K562 (cell line): Measurements from ENCODE around the gene FOSL1. TPM values are rescaled to one million over a fixed set of nuclear protein-coding genes. Genes with fewer than 3 reads are reported as not detected.

Source experiments
- ATF3 ChIP-seq, 2 experiments: fragments of 450-650 bp in 1 of 2; sonication (generic) in 1 of 2; formaldehyde crosslinking in 1 of 2; IDR thresholded peaks in 1 of 2; conservative IDR thresholded peaks in 1 of 2; 2 replicates each; pipeline versions ENCODE4 v1.6.1 to v1.8.1; 2016 to 2023; ENCODE audit warnings: mild to moderate bottlenecking in 2 of 2, moderate library complexity in 2 of 2, inconsistent platforms in 1 of 2, missing genetic modification reagents in 1 of 2
- BRF1 ChIP-seq: IDR thresholded peaks from 3 replicates; pipeline ENCODE4 v1.6.1; 2011; ENCODE audit warnings: borderline replicate concordance, mild to moderate bottlenecking; ENCODE audit not compliant: insufficient read length; ENCODE audit errors: extremely low read depth
- CBFA2T3 ChIP-seq: fragments of 450-650 bp; IDR thresholded peaks from 2 replicates; pipeline ENCODE4 v1.6.1; 2017
- CREM ChIP-seq: IDR thresholded peaks from 2 replicates; pipeline ENCODE4 v1.6.1; 2014; ENCODE audit warnings: antibody characterized with exemption, low read depth
- CSDE1 ChIP-seq, 2 experiments: fragments of 450-650 bp; IDR thresholded peaks; 2 replicates each; pipeline ENCODE4 v1.6.1; 2016; ENCODE audit warnings: mild to moderate bottlenecking in 1 of 2
- FOSL1 ChIP-seq: fragments of 200-800 bp; sonication (Bioruptor generic); conservative IDR thresholded peaks from 2 replicates; pipeline ENCODE4 v1.6.1; 2016; ENCODE audit warnings: missing genetic modification characterization, missing compliant biosample characterization
- FOXK2 ChIP-seq, 2 experiments: fragments of 450-650 bp; IDR thresholded peaks in 1 of 2; conservative IDR thresholded peaks in 1 of 2; 2 replicates each; pipeline ENCODE4 v1.6.1; 2016; ENCODE audit warnings: low read depth in 2 of 2, mild to moderate bottlenecking in 1 of 2
- MCM2 ChIP-seq: fragments of 450-650 bp; IDR thresholded peaks from 2 replicates; pipeline ENCODE4 v1.6.1; 2017; ENCODE audit warnings: low read depth, mild to moderate bottlenecking
- MYNN ChIP-seq, 2 experiments: sonication (generic); formaldehyde crosslinking in 1 of 2; IDR thresholded peaks; 2 replicates each; pipeline versions ENCODE4 v1.5.0 to v1.6.1; 2016 to 2020; ENCODE audit warnings: antibody characterized with exemption in 1 of 2, missing genetic modification reagents in 1 of 2
- NELFE ChIP-seq: IDR thresholded peaks from 2 replicates; pipeline ENCODE4 v1.6.1; 2011; ENCODE audit warnings: mild to moderate bottlenecking; ENCODE audit not compliant: insufficient read depth, insufficient read length
- POLR2AphosphoS5 ChIP-seq: IDR thresholded peaks from 2 replicates; pipeline ENCODE4 v1.6.1; 2011; ENCODE audit warnings: mild to moderate bottlenecking, low read depth, low read length, moderate library complexity; ENCODE audit not compliant: control insufficient read depth, insufficient read depth
- SMARCE1 ChIP-seq: fragments of 450-650 bp; IDR thresholded peaks from 2 replicates; pipeline ENCODE4 v1.7.1; 2016; ENCODE audit warnings: mild to moderate bottlenecking
- SPI1 ChIP-seq: IDR thresholded peaks from 2 replicates; pipeline ENCODE4 v1.6.1; 2011; ENCODE audit warnings: low read depth, low read length, control low read depth, borderline replicate concordance
- SRF ChIP-seq, 2 experiments: fragments of 250-450, 450-650 bp in 1 of 2; sonication (Bioruptor Pico) in 1 of 2; sonication (generic) in 1 of 2; formaldehyde crosslinking; IDR thresholded peaks; 2 replicates each; pipeline versions ENCODE4 v1.5.0 to v1.5.1; 2020 to 2022; ENCODE audit warnings: mild to moderate bottlenecking in 1 of 2, missing genetic modification reagents in 1 of 2
- STAT5B ChIP-seq: fragments of 250-450 bp; sonication (Bioruptor Pico); IDR thresholded peaks from 2 replicates; pipeline ENCODE4 v1.8.0; 2021; ENCODE audit warnings: mild to moderate bottlenecking, inconsistent platforms
- SUPT5H ChIP-seq: fragments of 450-650 bp; IDR thresholded peaks from 2 replicates; pipeline ENCODE4 v1.6.1; 2016
- VEZF1 ChIP-seq: fragments of 200-800 bp; sonication (Bioruptor generic); IDR thresholded peaks from 2 replicates; pipeline ENCODE4 v1.6.1; 2017; ENCODE audit warnings: missing genetic modification characterization, missing compliant biosample characterization
- ZBTB2 ChIP-seq: fragments of 450-650 bp; IDR thresholded peaks from 2 replicates; pipeline ENCODE4 v1.6.1; 2016; ENCODE audit warnings: antibody characterized with exemption
- ZNF212 ChIP-seq: fragments of 450-650 bp; formaldehyde crosslinking; IDR thresholded peaks from 2 replicates; pipeline ENCODE4 v1.4.0; 2020; ENCODE audit warnings: mild to moderate bottlenecking
- ZNF316 ChIP-seq: fragments of 450-650 bp; IDR thresholded peaks from 2 replicates; pipeline ENCODE4 v1.6.1; 2016
- ZNF444 ChIP-seq: fragments of 250-450 bp; sonication (Bioruptor Pico); IDR thresholded peaks from 2 replicates; pipeline ENCODE4 v1.4.0; 2020; ENCODE audit warnings: mild to moderate bottlenecking, moderate library complexity
- ZSCAN32 ChIP-seq: fragments of 450-650 bp; formaldehyde crosslinking; IDR thresholded peaks from 2 replicates; pipeline ENCODE4 v1.4.0; 2020; ENCODE audit warnings: mild to moderate bottlenecking, moderate library complexity
- polyA plus RNA-seq, 8 experiments: library from polyadenylated mRNA; depleted of rRNA in 4 of 8; stranded (reverse) in 5 of 8; unstranded in 3 of 8; fragments of >200 nt; fragmentation: Nextera tagmentation in 2 of 8; fragmentation: Illumina TruSeq in 1 of 8; extraction: Ambion mirVana in 2 of 8; extraction: Trizol in 1 of 8; gene quantifications; 2 replicates each; pipeline versions ENCODE4 v1.2.1 to v1.2.3, GENCODE V29; 2011 to 2014; ENCODE audit warnings: inconsistent platforms in 1 of 8, missing spikeins in 1 of 8
- total RNA-seq, 7 experiments: library from RNA; depleted of rRNA in 6 of 7; stranded (reverse); fragments of >200 nt in 6 of 7; fragmentation: Illumina TruSeq in 2 of 7; extraction: Trizol in 2 of 7; gene quantifications; 2 replicates each; pipeline versions ENCODE4 v1.2.1 to v1.2.3, GENCODE V29; 2011 to 2021; ENCODE audit warnings: low replicate concordance in 1 of 7
- TF ChIP-seq, protein P1 (sequence below): fragments of 450-650 bp; formaldehyde crosslinking; IDR thresholded peaks from 2 replicates; pipeline ENCODE4 v1.4.0; 2022; ENCODE audit warnings: missing genetic modification characterization
- TF ChIP-seq, protein P2 (sequence below), 2 experiments: IDR thresholded peaks; 2 replicates each; pipeline ENCODE4 v1.6.1; 2011; ENCODE audit warnings: borderline replicate concordance in 1 of 2, control low read depth in 1 of 2, low read depth in 1 of 2, low read length in 1 of 2, mild to moderate bottlenecking in 1 of 2, mixed read lengths in 1 of 2, moderate library complexity in 1 of 2; ENCODE audit not compliant: insufficient read depth in 1 of 2, insufficient read length in 1 of 2, poor library complexity in 1 of 2, severe bottlenecking in 1 of 2; ENCODE audit errors: extremely low read depth in 1 of 2

Gene FOSL1
- total and polyA plus RNA-seq, 9 of the 15 experiments (the other 6 are each of a cell fraction or from before 2014, with no cell fraction given): 3.5 to 39.6 (median 10.0) TPM

- peak; percentile 11; the same call in 1 of the 2 replicates for TF ChIP-seq VEZF1
- no peak for TF ChIP-seq ZSCAN32 (CRISPR knock-in tag)
- no peak for TF ChIP-seq STAT5B (CRISPR knock-in tag)
- TF ChIP-seq, protein P1, sequence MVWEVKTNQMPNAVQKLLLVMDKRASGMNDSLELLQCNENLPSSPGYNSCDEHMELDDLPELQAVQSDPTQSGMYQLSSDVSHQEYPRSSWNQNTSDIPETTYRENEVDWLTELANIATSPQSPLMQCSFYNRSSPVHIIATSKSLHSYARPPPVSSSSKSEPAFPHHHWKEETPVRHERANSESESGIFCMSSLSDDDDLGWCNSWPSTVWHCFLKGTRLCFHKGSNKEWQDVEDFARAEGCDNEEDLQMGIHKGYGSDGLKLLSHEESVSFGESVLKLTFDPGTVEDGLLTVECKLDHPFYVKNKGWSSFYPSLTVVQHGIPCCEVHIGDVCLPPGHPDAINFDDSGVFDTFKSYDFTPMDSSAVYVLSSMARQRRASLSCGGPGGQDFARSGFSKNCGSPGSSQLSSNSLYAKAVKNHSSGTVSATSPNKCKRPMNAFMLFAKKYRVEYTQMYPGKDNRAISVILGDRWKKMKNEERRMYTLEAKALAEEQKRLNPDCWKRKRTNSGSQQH (CRISPR knock-in tag): no peak
- no peak for TF ChIP-seq BRF1
- peak; percentile 78 for TF ChIP-seq SMARCE1
- no peak for TF ChIP-seq MCM2
- TF ChIP-seq FOXK2 (conservative IDR thresholded peaks at IDR 0.05 in 1 of 2, IDR thresholded peaks at IDR 0.05 in 1 of 2; ENCODE audit: low read depth in 2 of 2): peak; percentile 40 to 46; a peak in 2 of 4 replicates
- TF ChIP-seq ATF3 (IDR thresholded peaks at IDR 0.05): peak; percentile 84
- TF ChIP-seq ATF3 (CRISPR knock-in tag; conservative IDR thresholded peaks at IDR 0.05): no peak
- TF ChIP-seq CREM: peak; percentile 64; the same call in 1 of the 2 replicates
- TF ChIP-seq, protein P2, sequence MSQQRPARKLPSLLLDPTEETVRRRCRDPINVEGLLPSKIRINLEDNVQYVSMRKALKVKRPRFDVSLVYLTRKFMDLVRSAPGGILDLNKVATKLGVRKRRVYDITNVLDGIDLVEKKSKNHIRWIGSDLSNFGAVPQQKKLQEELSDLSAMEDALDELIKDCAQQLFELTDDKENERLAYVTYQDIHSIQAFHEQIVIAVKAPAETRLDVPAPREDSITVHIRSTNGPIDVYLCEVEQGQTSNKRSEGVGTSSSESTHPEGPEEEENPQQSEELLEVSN (IDR thresholded peaks at IDR 0.05; ENCODE audit: borderline replicate concordance in 1 of 2, extremely low read depth in 1 of 2, insufficient read depth in 1 of 2, insufficient read length in 1 of 2, low read depth in 1 of 2, low read length in 1 of 2, poor library complexity in 1 of 2, severe bottlenecking in 1 of 2): no peak
- no peak for TF ChIP-seq CSDE1 (IDR thresholded peaks at IDR 0.05)
- TF ChIP-seq SUPT5H: no peak
- TF ChIP-seq CBFA2T3: peak; percentile 73
- no peak for TF ChIP-seq SPI1
- no peak for TF ChIP-seq ZNF212 (CRISPR knock-in tag)
- no peak for TF ChIP-seq NELFE
- TF ChIP-seq FOSL1 (tag): no peak
- TF ChIP-seq MYNN (IDR thresholded peaks at IDR 0.05): no peak
- no peak for TF ChIP-seq MYNN (CRISPR knock-in tag; IDR thresholded peaks at IDR 0.05)
- TF ChIP-seq POLR2AphosphoS5: 0 out of 2 replicates have a peak, but pooled peaks have one; percentile 48
- TF ChIP-seq ZNF316: no peak
- no peak for TF ChIP-seq ZBTB2
- TF ChIP-seq SRF (CRISPR knock-in tag; IDR thresholded peaks at IDR 0.05): no peak
- TF ChIP-seq ZNF444 (CRISPR knock-in tag): no peak
These were observed 6.4 kb upstream of the FOSL1 start (continued) for GRCh38 chr11:65906602-65907001.
